ENCODE measurements around the gene USP40. TPM values are rescaled to one million over a fixed set of nuclear protein-coding genes. Genes with fewer than 3 reads are reported as not detected.

USP40 gene
- total RNA-seq, 1 experiment from 2014 or later, result 127 TPM

GRCh38 chr2:233428008-233428407 lies 138.6 kb downstream of the USP40 start:
- TF ChIP-seq, protein P1, sequence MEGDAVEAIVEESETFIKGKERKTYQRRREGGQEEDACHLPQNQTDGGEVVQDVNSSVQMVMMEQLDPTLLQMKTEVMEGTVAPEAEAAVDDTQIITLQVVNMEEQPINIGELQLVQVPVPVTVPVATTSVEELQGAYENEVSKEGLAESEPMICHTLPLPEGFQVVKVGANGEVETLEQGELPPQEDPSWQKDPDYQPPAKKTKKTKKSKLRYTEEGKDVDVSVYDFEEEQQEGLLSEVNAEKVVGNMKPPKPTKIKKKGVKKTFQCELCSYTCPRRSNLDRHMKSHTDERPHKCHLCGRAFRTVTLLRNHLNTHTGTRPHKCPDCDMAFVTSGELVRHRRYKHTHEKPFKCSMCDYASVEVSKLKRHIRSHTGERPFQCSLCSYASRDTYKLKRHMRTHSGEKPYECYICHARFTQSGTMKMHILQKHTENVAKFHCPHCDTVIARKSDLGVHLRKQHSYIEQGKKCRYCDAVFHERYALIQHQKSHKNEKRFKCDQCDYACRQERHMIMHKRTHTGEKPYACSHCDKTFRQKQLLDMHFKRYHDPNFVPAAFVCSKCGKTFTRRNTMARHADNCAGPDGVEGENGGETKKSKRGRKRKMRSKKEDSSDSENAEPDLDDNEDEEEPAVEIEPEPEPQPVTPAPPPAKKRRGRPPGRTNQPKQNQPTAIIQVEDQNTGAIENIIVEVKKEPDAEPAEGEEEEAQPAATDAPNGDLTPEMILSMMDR (conservative IDR thresholded peaks at IDR 0.05), result no peak
- TF ChIP-seq EZH2 (IDR thresholded peaks at IDR 0.05; ENCODE audit: low read depth), result no peak
- no peak overlapping the region for H3K4me2 ChIP-seq
- no peak overlapping the region for H2AFZ ChIP-seq
- H3K27me3 ChIP-seq (ENCODE audit: insufficient read depth, low read depth), result no peaks in the 10 kb centered on the region
- no peak for DNase-seq
- peaks cover 43% of the 10 kb centered on the region for H3F3A ChIP-seq (ENCODE audit: insufficient read depth, low read depth)
- peaks cover 16% of the 10 kb centered on the region for H3K36me3 ChIP-seq (ENCODE audit: low read depth)
- no peak overlapping the region for H3K27ac ChIP-seq
- peaks cover 86% of the 10 kb centered on the region for H3K79me2 ChIP-seq (ENCODE audit: low read depth)
- no peaks in the 10 kb centered on the region; the same call in 1 of the 2 replicates for H3K9me2 ChIP-seq (ENCODE audit: insufficient read depth)
- H3K4me1 ChIP-seq (replicated peaks; ENCODE audit: insufficient read depth), result peaks cover 46% of the 10 kb centered on the region
- no TSS peak for BruUV-seq (replicated peaks)
- ChIA-PET CTCF (no interaction called here), POLR2A (ENCODE audit: unreplicated experiment) (no interaction called here)
- no peaks in the 10 kb centered on the region for H4K20me1 ChIP-seq (ENCODE audit: insufficient read depth)
- H3K4me3 ChIP-seq, result no peak overlapping the region
- peaks cover 18% of the 10 kb centered on the region for H3K9me3 ChIP-seq (ENCODE audit: insufficient read depth, low read depth)
- intact Hi-C loops (cut with micrococcal nuclease; ENCODE audit: unreplicated experiment), result no loop called here

DNA sequence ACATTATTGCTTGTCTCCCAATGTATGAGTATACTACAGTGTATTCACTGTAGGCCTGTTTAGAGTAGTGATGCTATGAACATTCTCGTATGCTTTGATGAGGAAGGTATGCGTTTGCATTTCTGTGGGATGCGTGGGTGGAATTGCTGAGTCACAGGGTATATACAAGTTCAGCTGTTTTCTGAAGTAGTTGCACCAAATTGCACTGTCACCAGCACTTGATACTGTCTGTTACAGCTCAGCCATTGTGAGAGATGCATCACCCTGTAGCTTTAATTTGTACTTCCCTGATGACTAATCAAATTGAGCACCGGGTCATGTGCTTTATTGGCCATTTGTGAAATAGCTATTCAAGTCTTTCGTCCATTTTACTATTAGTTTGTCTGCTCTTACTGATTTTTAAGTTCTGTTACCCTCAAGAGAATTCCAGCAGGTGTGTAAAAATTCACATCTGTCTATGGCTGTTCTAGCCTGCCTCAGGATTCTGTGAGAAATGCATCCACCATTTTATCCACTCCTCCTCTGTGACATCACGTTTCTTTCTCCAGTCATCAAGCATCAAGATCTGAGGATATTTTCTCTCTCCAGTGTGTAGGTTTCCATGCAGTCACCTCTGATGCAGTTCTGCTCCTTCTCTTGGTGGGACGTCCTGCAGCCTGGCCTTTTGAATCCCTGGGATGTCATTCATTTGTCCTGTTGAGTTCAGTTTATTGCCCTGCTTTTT lies 139.8 kb downstream of the USP40 start:
- POLR2A ChIA-PET (ENCODE audit: unreplicated experiment), result interaction anchor here (0.6 kb wide), 3 partner anchors 25 to 267 kb away, joined by 4 to 6 read pairs (median 5); no protein-coding TSS in a partner anchor
- Histone ChIP-seq H3K27ac (peak overlapping the region; percentile 64), H2AFZ (no peak overlapping the region), H3K9me2 (ENCODE audit: insufficient read depth) (no peaks in the 10 kb centered on the region; the same call in 1 of the 2 replicates), H3K36me3 (ENCODE audit: low read depth) (peaks cover 16% of the 10 kb centered on the region), H3K4me3 (0 out of 2 replicates have a peak overlapping the region, but pooled peaks have one; percentile 3), H4K20me1 (ENCODE audit: insufficient read depth) (no peaks in the 10 kb centered on the region), H3K4me1 (replicated peaks; ENCODE audit: insufficient read depth) (peaks cover 58% of the 10 kb centered on the region), H3K9me3 (ENCODE audit: insufficient read depth, low read depth) (peaks cover 18% of the 10 kb centered on the region), H3K27me3 (ENCODE audit: insufficient read depth, low read depth) (no peaks in the 10 kb centered on the region), H3K79me2 (ENCODE audit: low read depth) (peaks cover 84% of the 10 kb centered on the region), H3F3A (ENCODE audit: insufficient read depth, low read depth) (peaks cover 51% of the 10 kb centered on the region), H3K4me2 (no peak overlapping the region; the same call in 1 of the 2 replicates)
- CTCF ChIA-PET, result no interaction called here
- DNase-seq, result peak; percentile 37 to 95
- TF ChIP-seq, protein P1 (conservative IDR thresholded peaks at IDR 0.05), result no peak
- no peak for TF ChIP-seq EZH2 (IDR thresholded peaks at IDR 0.05; ENCODE audit: low read depth)
- intact Hi-C loops (cut with micrococcal nuclease; ENCODE audit: unreplicated experiment), result no loop called here
- no TSS peak for BruUV-seq (replicated peaks)

Other genes with a start within 250 kb of the USP40 start
- 43.1 and 59.5 TPM in 2 replicates for gene DGKD, start 212.3 kb downstream of the USP40 start, total RNA-seq (2021)
- gene UGT1A8, start 50.9 kb upstream of the USP40 start, total RNA-seq (2021), result 0.17 and 0.20 TPM in 2 replicates
- not detected in 2 replicates for gene UGT1A10, start 69.7 kb upstream of the USP40 start, total RNA-seq (2021)
- gene UGT1A9, start 105.1 kb upstream of the USP40 start, total RNA-seq (2021), result not detected in 2 replicates
- 20.3 and 26.7 TPM in 2 replicates for gene UGT1A7, start 115.1 kb upstream of the USP40 start, total RNA-seq (2021)
- gene UGT1A6, start 126.1 kb upstream of the USP40 start, total RNA-seq (2021), result 549 and 643 TPM in 2 replicates
- 71.3 and 91.2 TPM in 2 replicates for gene UGT1A5, start 146.1 kb upstream of the USP40 start, total RNA-seq (2021)
- 73.6 and 93.0 TPM in 2 replicates for gene UGT1A4, start 152.0 kb upstream of the USP40 start, total RNA-seq (2021)
- gene UGT1A3, start 162.3 kb upstream of the USP40 start, total RNA-seq (2021), result 60.3 and 67.1 TPM in 2 replicates
- gene UGT1A1, start 193.5 kb upstream of the USP40 start, total RNA-seq (2021), result 64.8 and 70.5 TPM in 2 replicates
- 1.4 and 2.9 TPM in 2 replicates for gene MROH2A, start 211.5 kb upstream of the USP40 start, total RNA-seq (2021)

Measured in PC-9 (cell line).